Measurements from ENCODE around the gene REXO1. TPM values are rescaled to one million over a fixed set of nuclear protein-coding genes. Genes with fewer than 3 reads are reported as not detected.
A peak's percentile ranks its signal among the peaks of the same experiment; 100 is the strongest.

The REXO1 gene
- total and polyA plus RNA-seq, 2 of the 13 experiments (the other 11 are each of a cell fraction or from before 2014, with no cell fraction given), result 5.0 to 11.2 TPM

GRCh38 chr19:1847684-1848398, 442 bp downstream of the REXO1 start (continued):
- TF ChIP-seq CEBPZ (IDR thresholded peaks at IDR 0.05; ENCODE audit: low read length) (no peak), ZNF547 (CRISPR knock-in tag; IDR thresholded peaks at IDR 0.05) (no peak), DMAP1 (CRISPR knock-in tag; IDR thresholded peaks at IDR 0.05) (peak; percentile 19; the same call in 1 of the 2 replicates), FOXC1 (CRISPR knock-in tag; IDR thresholded peaks at IDR 0.05; ENCODE audit: borderline replicate concordance) (no peak), SPEN (CRISPR knock-in tag; IDR thresholded peaks at IDR 0.05; ENCODE audit: low read depth) (no peak), SALL2 (CRISPR knock-in tag; IDR thresholded peaks at IDR 0.05) (no peak; the same call in 1 of the 2 replicates), ARID2 (CRISPR knock-in tag; IDR thresholded peaks at IDR 0.05; ENCODE audit: borderline replicate concordance) (no peak), ZNF264 (CRISPR knock-in tag; IDR thresholded peaks at IDR 0.05) (no peak), CHCHD3 (CRISPR knock-in tag; IDR thresholded peaks at IDR 0.05) (no peak), RARG (CRISPR knock-in tag; IDR thresholded peaks at IDR 0.05; ENCODE audit: low read depth) (no peak), TAF15 (IDR thresholded peaks at IDR 0.05; ENCODE audit: low read depth, low read length, poor library complexity, severe bottlenecking) (no peak), PRMT3 (CRISPR knock-in tag; IDR thresholded peaks at IDR 0.05; ENCODE audit: borderline replicate concordance, low read depth) (no peak), ZFP36L1 (CRISPR knock-in tag; IDR thresholded peaks at IDR 0.05) (no peak), ZNF781 (CRISPR knock-in tag; IDR thresholded peaks at IDR 0.05; ENCODE audit: borderline replicate concordance, not compliant biosample characterization) (no peak), IKZF1 (IDR thresholded peaks at IDR 0.05) (no peak), ZNF670 (CRISPR knock-in tag; IDR thresholded peaks at IDR 0.05; ENCODE audit: borderline replicate concordance) (no peak), SP140L (CRISPR knock-in tag; IDR thresholded peaks at IDR 0.05; ENCODE audit: borderline replicate concordance) (no peak), RFX3 (CRISPR knock-in tag; IDR thresholded peaks at IDR 0.05) (no peak)
- TF ChIP-seq, protein P1, sequence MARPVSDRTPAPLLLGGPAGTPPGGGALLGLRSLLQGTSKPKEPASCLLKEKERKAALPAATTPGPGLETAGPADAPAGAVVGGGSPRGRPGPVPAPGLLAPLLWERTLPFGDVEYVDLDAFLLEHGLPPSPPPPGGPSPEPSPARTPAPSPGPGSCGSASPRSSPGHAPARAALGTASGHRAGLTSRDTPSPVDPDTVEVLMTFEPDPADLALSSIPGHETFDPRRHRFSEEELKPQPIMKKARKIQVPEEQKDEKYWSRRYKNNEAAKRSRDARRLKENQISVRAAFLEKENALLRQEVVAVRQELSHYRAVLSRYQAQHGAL (CRISPR knock-in tag; IDR thresholded peaks at IDR 0.05; ENCODE audit: not compliant biosample characterization), result no peak
- TF ChIP-seq, protein P2, sequence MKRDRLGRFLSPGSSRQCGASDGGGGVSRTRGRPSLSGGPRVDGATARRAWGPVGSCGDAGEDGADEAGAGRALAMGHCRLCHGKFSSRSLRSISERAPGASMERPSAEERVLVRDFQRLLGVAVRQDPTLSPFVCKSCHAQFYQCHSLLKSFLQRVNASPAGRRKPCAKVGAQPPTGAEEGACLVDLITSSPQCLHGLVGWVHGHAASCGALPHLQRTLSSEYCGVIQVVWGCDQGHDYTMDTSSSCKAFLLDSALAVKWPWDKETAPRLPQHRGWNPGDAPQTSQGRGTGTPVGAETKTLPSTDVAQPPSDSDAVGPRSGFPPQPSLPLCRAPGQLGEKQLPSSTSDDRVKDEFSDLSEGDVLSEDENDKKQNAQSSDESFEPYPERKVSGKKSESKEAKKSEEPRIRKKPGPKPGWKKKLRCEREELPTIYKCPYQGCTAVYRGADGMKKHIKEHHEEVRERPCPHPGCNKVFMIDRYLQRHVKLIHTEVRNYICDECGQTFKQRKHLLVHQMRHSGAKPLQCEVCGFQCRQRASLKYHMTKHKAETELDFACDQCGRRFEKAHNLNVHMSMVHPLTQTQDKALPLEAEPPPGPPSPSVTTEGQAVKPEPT (CRISPR knock-in tag; IDR thresholded peaks at IDR 0.05; ENCODE audit: low read depth), result no peak
- TF ChIP-seq, protein P3, sequence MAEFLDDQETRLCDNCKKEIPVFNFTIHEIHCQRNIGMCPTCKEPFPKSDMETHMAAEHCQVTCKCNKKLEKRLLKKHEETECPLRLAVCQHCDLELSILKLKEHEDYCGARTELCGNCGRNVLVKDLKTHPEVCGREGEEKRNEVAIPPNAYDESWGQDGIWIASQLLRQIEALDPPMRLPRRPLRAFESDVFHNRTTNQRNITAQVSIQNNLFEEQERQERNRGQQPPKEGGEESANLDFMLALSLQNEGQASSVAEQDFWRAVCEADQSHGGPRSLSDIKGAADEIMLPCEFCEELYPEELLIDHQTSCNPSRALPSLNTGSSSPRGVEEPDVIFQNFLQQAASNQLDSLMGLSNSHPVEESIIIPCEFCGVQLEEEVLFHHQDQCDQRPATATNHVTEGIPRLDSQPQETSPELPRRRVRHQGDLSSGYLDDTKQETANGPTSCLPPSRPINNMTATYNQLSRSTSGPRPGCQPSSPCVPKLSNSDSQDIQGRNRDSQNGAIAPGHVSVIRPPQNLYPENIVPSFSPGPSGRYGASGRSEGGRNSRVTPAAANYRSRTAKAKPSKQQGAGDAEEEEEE (CRISPR knock-in tag; IDR thresholded peaks at IDR 0.05; ENCODE audit: borderline replicate concordance), result no peak

Data from HepG2 (cell line).